Sigmoid colon (tissue), 4 donors: Measurements from ENCODE around the gene ARL17B.
"Not testable (repeated sequence)": the region's sequence is repeated elsewhere in the genome, so short reads cannot be mapped to it uniquely, and the experiment has no call there.

Source experiments
- CTCF ChIP-seq, 4 experiments: fragments of 450-650 bp in 3 of 4; fragments of 200-600 bp in 1 of 4; IDR thresholded peaks; one replicate each; pipeline ENCODE4 v1.5.1; 2016 to 2019; ENCODE audit warnings: antibody characterized with exemption in 4 of 4, mild to moderate bottlenecking in 3 of 4, moderate library complexity in 2 of 4
- POLR2A ChIP-seq, 2 donors: fragments of 450-650 bp; IDR thresholded peaks; one replicate each; pipeline ENCODE4 v1.6.1; 2016; ENCODE audit warnings: antibody characterized with exemption in 2 of 2, mild to moderate bottlenecking in 2 of 2, moderate library complexity in 2 of 2
- POLR2AphosphoS5 ChIP-seq, 4 donors: sonication (generic); formaldehyde crosslinking; IDR thresholded peaks; one replicate each; pipeline ENCODE4 v1.6.1; 2017; ENCODE audit warnings: antibody characterized with exemption in 4 of 4

- peak; percentile 50 to 81 (median 70) for TF ChIP-seq CTCF (IDR thresholded peaks at IDR 0.05)
- TF ChIP-seq POLR2AphosphoS5, POLR2A (IDR thresholded peaks at IDR 0.05): not testable (repeated sequence)
Measured at GRCh38 chr17:46286764-46287221, 74.8 kb downstream of the ARL17B start.
